ENCODE results near the gene KRT26. TPM values are rescaled to one million over a fixed set of nuclear protein-coding genes. Genes with fewer than 3 reads are reported as not detected.

KRT26 gene
- total RNA-seq, 4 donors from 2014 or later: 0.34 to 7.2 (median 1.8) TPM

DNA sequence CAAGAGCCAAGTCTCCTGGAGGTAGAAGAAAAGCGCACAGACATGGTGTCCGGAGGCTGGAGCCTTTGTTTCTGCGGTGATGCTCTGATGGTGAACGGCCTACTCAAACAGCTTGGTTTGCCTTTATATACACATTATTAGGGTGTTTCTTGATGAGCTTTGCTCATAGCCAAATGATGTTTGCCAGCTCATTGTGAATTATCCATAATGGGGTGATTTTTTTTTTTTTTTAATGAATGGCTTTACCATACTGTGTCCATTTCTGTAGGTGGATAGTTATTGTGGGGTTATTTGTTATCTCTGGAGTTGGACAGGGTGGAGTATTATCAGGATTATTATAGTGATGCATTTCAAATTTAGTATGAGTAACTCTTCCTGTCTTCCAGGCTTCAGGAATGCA, 10.4 kb upstream of the KRT26 start, which contains the start of gene KRT27:
Gene KRT27, minus strand, starts transcription at position 101 of the 400 bp plus-strand sequence. Its CDS starts 57 bp downstream, at position 44.
- Histone ChIP-seq H3K9me3 (no peaks in the 10 kb centered on the region), H3K27me3 (peaks cover 26% of the 10 kb centered on the region)

DNA sequence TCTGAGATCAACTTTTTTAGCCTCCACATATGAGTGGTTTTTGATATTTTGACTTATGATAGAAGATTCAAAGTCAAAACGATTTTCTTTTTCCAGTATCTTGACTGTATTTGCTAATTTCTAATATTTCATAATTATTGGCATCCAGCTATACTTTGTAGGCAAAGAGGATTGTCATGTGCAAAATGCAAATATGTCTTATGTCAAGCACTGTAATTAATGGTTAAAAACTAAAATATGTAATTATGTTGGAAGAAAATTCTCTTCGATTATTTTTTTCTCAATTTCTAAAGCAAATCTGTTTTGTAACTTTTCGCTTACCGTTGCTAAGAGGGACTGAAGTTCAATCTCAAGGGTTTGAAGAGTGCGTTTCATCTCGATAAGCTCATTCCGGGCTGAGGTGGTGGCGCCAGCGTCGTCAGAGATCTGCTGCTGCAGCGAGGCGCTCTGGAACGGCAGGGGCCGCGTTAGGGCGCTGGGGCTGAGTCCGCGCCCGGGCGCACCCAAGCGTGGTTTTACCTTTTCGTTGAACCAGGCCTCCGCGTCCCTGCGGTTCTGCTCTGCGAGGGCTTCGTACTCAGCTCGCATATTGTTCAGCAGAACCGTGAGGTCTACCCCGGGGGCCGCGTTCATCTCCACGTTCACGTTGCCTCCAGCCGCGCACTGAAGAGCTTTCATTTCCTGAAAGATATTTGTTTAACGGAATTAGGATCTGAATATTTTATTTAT, 7.3 kb upstream of the KRT26 start:
- WGBS: 33% methylated on average over 35 of the region's 37 CpGs
- no peak for TF ChIP-seq POLR2AphosphoS5 (IDR thresholded peaks at IDR 0.05)
- no peak for TF ChIP-seq CTCF (IDR thresholded peaks at IDR 0.05)
- TF ChIP-seq EP300 (IDR thresholded peaks at IDR 0.05): no peak
- TF ChIP-seq POLR2A (IDR thresholded peaks at IDR 0.05): no peak
- Histone ChIP-seq H3K36me3 (no peaks in the 10 kb centered on the region), H3K27ac (no peak overlapping the region), H3K9me3 (no peaks in the 10 kb centered on the region), H3K4me1 (peaks cover 4% of the 10 kb centered on the region), H3K4me3 (peak overlapping the region; percentile 36), H3K27me3 (peaks cover 44% of the 10 kb centered on the region)
- DNase-seq (ENCODE audit: low spot score in 2 of 2): no peak

More for the DNA sequence above, 10.4 kb upstream of the KRT26 start, which contains the start of gene KRT27:
- TF ChIP-seq EP300 (IDR thresholded peaks at IDR 0.05) (no peak), CTCF (IDR thresholded peaks at IDR 0.05) (no peak), POLR2AphosphoS5 (IDR thresholded peaks at IDR 0.05) (no peak), POLR2A (IDR thresholded peaks at IDR 0.05) (no peak)
- no peaks in the 10 kb centered on the region for H3K36me3 ChIP-seq
- DNase-seq (ENCODE audit: low spot score in 2 of 2): no peak
- 94% methylated on average over 4 of the region's 4 CpGs for WGBS
- no peak within 1 kb of the TSS for H3K27ac ChIP-seq
- peaks cover 4% of the 10 kb centered on the region for H3K4me1 ChIP-seq
- H3K4me3 ChIP-seq: no peak within 1 kb of the TSS

DNA sequence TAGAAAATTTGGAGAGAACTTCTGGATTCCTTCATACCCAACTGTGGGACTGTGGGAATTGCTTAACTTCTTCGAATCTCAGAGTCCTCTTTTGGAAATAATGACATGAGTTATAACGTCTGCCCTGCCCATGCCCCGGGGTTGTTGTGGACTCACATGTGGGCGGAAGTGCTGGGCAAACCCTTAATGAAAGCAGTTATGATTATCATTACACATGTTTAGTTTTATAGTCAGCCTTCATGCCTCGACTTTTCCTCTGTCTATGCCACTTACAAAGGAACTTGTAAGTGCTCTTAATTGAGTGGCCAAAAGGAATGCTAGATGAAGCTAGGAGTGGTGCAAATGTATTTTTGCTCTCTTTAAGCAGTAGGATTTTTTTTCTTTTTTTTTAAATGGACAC, 6.5 kb upstream of the KRT26 start:
- no peaks in the 10 kb centered on the region for H3K36me3 ChIP-seq
- no peak for TF ChIP-seq CTCF (IDR thresholded peaks at IDR 0.05)
- TF ChIP-seq POLR2AphosphoS5 (IDR thresholded peaks at IDR 0.05): no peak
- no peak for TF ChIP-seq POLR2A (IDR thresholded peaks at IDR 0.05)
- TF ChIP-seq EP300 (IDR thresholded peaks at IDR 0.05): no peak
- H3K9me3 ChIP-seq: no peaks in the 10 kb centered on the region
- H3K27me3 ChIP-seq: peaks cover 45% of the 10 kb centered on the region
- H3K4me1 ChIP-seq: peaks cover 4% of the 10 kb centered on the region
- H3K4me3 ChIP-seq: no peak overlapping the region
- no peak for DNase-seq (ENCODE audit: low spot score in 2 of 2)
- H3K27ac ChIP-seq: no peak overlapping the region
- 30% methylated on average over 5 of the region's 5 CpGs for WGBS

- Histone ChIP-seq H3K27ac (no peak overlapping the region), H3K36me3 (no peaks in the 10 kb centered on the region), H3K4me1 (peaks cover 4% of the 10 kb centered on the region), H3K27me3 (peaks cover 45% of the 10 kb centered on the region), H3K9me3 (no peaks in the 10 kb centered on the region), H3K4me3 (no peak overlapping the region)
- 82% methylated on average over 3 of the region's 3 CpGs for WGBS
- no peak for DNase-seq (ENCODE audit: low spot score in 2 of 2)
- TF ChIP-seq POLR2A (IDR thresholded peaks at IDR 0.05): no peak
- no peak for TF ChIP-seq CTCF (IDR thresholded peaks at IDR 0.05)
- no peak for TF ChIP-seq POLR2AphosphoS5 (IDR thresholded peaks at IDR 0.05)
- no peak for TF ChIP-seq EP300 (IDR thresholded peaks at IDR 0.05)
Observed at GRCh38 chr17:40777971-40778370, 6.0 kb upstream of the KRT26 start.

GRCh38 chr17:40777459-40777858, 5.5 kb upstream of the KRT26 start:
- WGBS: 85% methylated on average over 7 of the region's 7 CpGs
- Histone ChIP-seq H3K4me1 (peaks cover 4% of the 10 kb centered on the region), H3K9me3 (no peaks in the 10 kb centered on the region), H3K36me3 (no peaks in the 10 kb centered on the region), H3K27ac (no peak overlapping the region), H3K4me3 (no peak overlapping the region), H3K27me3 (peaks cover 43% of the 10 kb centered on the region)
- TF ChIP-seq CTCF (IDR thresholded peaks at IDR 0.05) (no peak), POLR2A (IDR thresholded peaks at IDR 0.05) (no peak), POLR2AphosphoS5 (IDR thresholded peaks at IDR 0.05) (no peak), EP300 (IDR thresholded peaks at IDR 0.05) (no peak)
- no peak for DNase-seq (ENCODE audit: low spot score in 2 of 2)

All from suprapubic skin (tissue), 4 donors.